ENCODE data around the gene H2BK1. TPM values are rescaled to one million over a fixed set of nuclear protein-coding genes. Genes with fewer than 3 reads are reported as not detected.

The H2BK1 gene
- not detected in 2 replicates for total RNA-seq

GRCh38 chr7:151210087-151210854 lies at the start of gene H2BK1:
Gene H2BK1, minus strand, starts transcription at chr7:151210488. Its CDS starts 170 bp downstream, at chr7:151210318.

GRCh38 chr7:151248346-151249033 lies 38.2 kb upstream of the H2BK1 start, which contains the start of gene SMARCD3:
Gene SMARCD3, minus strand, starts transcription at chr7:151248694. Its CDS starts 132 bp downstream, at chr7:151248562.

GRCh38 chr7:151232091-151232916 lies 22.0 kb upstream of the H2BK1 start, which contains the start of gene CHPF2:
Gene CHPF2, plus strand, starts transcription at chr7:151232483. Its CDS starts 1,529 bp downstream, at chr7:151234012.

GRCh38 chr7:151226875-151227782 lies 16.8 kb upstream of the H2BK1 start, which contains the start of gene ABCF2:
Gene ABCF2, minus strand, starts transcription at chr7:151227205. Its CDS starts 747 bp downstream, at chr7:151226458.

GRCh38 chr7:151186640-151187408 lies 23.5 kb downstream of the H2BK1 start, which contains the start of gene ASB10:
Gene ASB10, minus strand, starts transcription at chr7:151187250. Its CDS starts 120 bp downstream, at chr7:151187130.

GRCh38 chr7:151167197-151167961 lies 42.9 kb downstream of the H2BK1 start, which contains the start of gene GBX1:
Gene GBX1, minus strand, starts transcription at chr7:151167694. Its CDS starts 146 bp downstream, at chr7:151167548.

Other genes with a start within 250 kb of the H2BK1 start
- 0.22 TPM in 1 of 2 replicates, not detected in the other for gene KCNH2, start 232.2 kb downstream of the H2BK1 start, total RNA-seq
- gene NOS3, start 219.5 kb downstream of the H2BK1 start, total RNA-seq: 4.6 and 4.7 TPM in 2 replicates
- not detected in 2 replicates for gene ATG9B, start 186.0 kb downstream of the H2BK1 start, total RNA-seq
- gene ABCB8, start 182.0 kb downstream of the H2BK1 start, total RNA-seq: 39.4 and 51.7 TPM in 2 replicates
- 0.44 TPM in 1 of 2 replicates, not detected in the other for gene ASIC3, start 162.0 kb downstream of the H2BK1 start, total RNA-seq
- gene CDK5, start 152.6 kb downstream of the H2BK1 start, total RNA-seq: 18.2 and 29.6 TPM in 2 replicates
- gene SLC4A2, start 150.9 kb downstream of the H2BK1 start, total RNA-seq: 155 and 223 TPM in 2 replicates
- gene FASTK, start 129.7 kb downstream of the H2BK1 start, total RNA-seq: 76.6 and 103 TPM in 2 replicates
- gene TMUB1, start 127.0 kb downstream of the H2BK1 start, total RNA-seq: 29.1 and 33.1 TPM in 2 replicates
- 79.2 and 89.7 TPM in 2 replicates for gene AGAP3, start 124.0 kb downstream of the H2BK1 start, total RNA-seq
- gene GBX1, start 42.8 kb downstream of the H2BK1 start, total RNA-seq: not detected in 2 replicates
- gene ASB10, start 23.2 kb downstream of the H2BK1 start, total RNA-seq: not detected in 2 replicates
- gene ABCF2, start 16.7 kb upstream of the H2BK1 start, total RNA-seq: 71.6 and 94.5 TPM in 2 replicates
- 92.8 and 125 TPM in 2 replicates for gene CHPF2, start 22.0 kb upstream of the H2BK1 start, total RNA-seq
- gene SMARCD3, start 38.2 kb upstream of the H2BK1 start, total RNA-seq: 24.5 and 30.2 TPM in 2 replicates
- gene NUB1, start 131.3 kb upstream of the H2BK1 start, total RNA-seq: 30.8 and 68.1 TPM in 2 replicates
- 3.1 TPM in 1 of 2 replicates, not detected in the other for gene WDR86, start 199.6 kb upstream of the H2BK1 start, total RNA-seq
- gene CRYGN, start 229.7 kb upstream of the H2BK1 start, total RNA-seq: not detected in 2 replicates

Measured in placental pericyte (primary cell).